Adrenal gland (tissue), 12 donors: ENCODE results near the gene ABCC4. TPM values are rescaled to one million over a fixed set of nuclear protein-coding genes. Genes with fewer than 3 reads are reported as not detected.

ENCODE experiments used
- DNase-seq, 7 donors: peaks; one replicate each; pipeline ENCODE4 v3.0.0-alpha.2; 2019 to 2020
- H3K27ac ChIP-seq, 5 donors: fragments of 200-600 bp; sonication (generic) in 4 of 5; 1 replicate in 3 of 5; 2 replicates in 2 of 5; pipeline versions ENCODE4 v1.5.1 to v1.8.0; 2016 to 2020; ENCODE audit warnings: mild to moderate bottlenecking in 1 of 5
- H3K27me3 ChIP-seq: fragments of 200-600 bp; 2 replicates; pipeline ENCODE4 v1.8.0; 2021
- H3K36me3 ChIP-seq, 2 donors: fragments of 200-600 bp; replicated peaks in 1 of 2; 1 replicate in 1 of 2; 2 replicates in 1 of 2; pipeline versions ENCODE4 v1.5.1 to v1.8.0; 2018 to 2022
- H3K4me1 ChIP-seq, 2 donors: fragments of 200-600 bp; replicated peaks in 1 of 2; 1 replicate in 1 of 2; 2 replicates in 1 of 2; pipeline versions ENCODE4 v1.5.1 to v1.8.0; 2018 to 2021
- H3K4me3 ChIP-seq, 4 donors: fragments of 200-600 bp; sonication (generic) in 3 of 4; one replicate each; pipeline ENCODE4 v1.5.1; 2016 to 2018
- H3K9me3 ChIP-seq, 3 donors: fragments of 200-600 bp; sonication (generic) in 1 of 3; replicated peaks in 1 of 3; 1 replicate in 2 of 3; 2 replicates in 1 of 3; pipeline versions ENCODE4 v1.5.1 to v1.8.0; 2016 to 2021
- POLR2A ChIP-seq, 2 donors: fragments of 450-650 bp; IDR thresholded peaks; one replicate each; pipeline ENCODE4 v1.6.1; 2017; ENCODE audit warnings: antibody characterized with exemption in 2 of 2, mild to moderate bottlenecking in 2 of 2, moderate library complexity in 1 of 2
- WGBS, 4 donors: extraction: QIAGEN DNeasy Blood & Tissue Kit in 2 of 4; methylation state at CpG; one replicate each; pipeline versions ENCODE4 v1.1.5 to v1.1.7; 2013 to 2017; 5-methylcytosine and 5-hydroxymethylcytosine counted together
- intact Hi-C, 2 donors: fragments of 100-400 bp; cut with DNase I; formaldehyde crosslinking; loops; one replicate each; pipeline versions ENCODE4 v1.14.1 to v1.15.0; 2022 to 2023
- polyA plus RNA-seq, 3 donors: library from polyadenylated mRNA; stranded (reverse); fragments of 200-250 nt in 2 of 3; fragments of 350-450 nt in 1 of 3; fragmentation: Illumina TruSeq in 1 of 3; extraction: RNeasy Lipid Tissue Mini Kit (QIAGEN cat#74804) in 1 of 3; gene quantifications; one replicate each; pipeline ENCODE4 v1.2.3, GENCODE V29; 2013 to 2014
- total RNA-seq, 9 donors: library from RNA; depleted of rRNA in 4 of 9; stranded (reverse); fragments of >200 nt in 4 of 9; fragments of 120-200 nt in 1 of 9; fragmentation: NEBNext Ultra II Directional in 1 of 9; extraction: Animal tissue kit (Norgen Biotek cat#: 25700) in 1 of 9; gene quantifications; one replicate each; pipeline versions ENCODE4 v1.1.0 to v1.2.4, GENCODE V29; 2013 to 2023
- TF ChIP-seq, protein P1 (sequence below), 6 experiments: fragments of 450-650 bp in 4 of 6; fragments of 200-600 bp in 2 of 6; sonication (generic) in 1 of 6; IDR thresholded peaks; 1 replicate in 5 of 6; 2 replicates in 1 of 6; pipeline versions ENCODE4 v1.5.1 to v1.8.0; 2016 to 2021; ENCODE audit warnings: antibody characterized with exemption in 6 of 6, mild to moderate bottlenecking in 2 of 6, moderate library complexity in 1 of 6
- donor health status: healthy with polysubstance abuse.
- donor health status: Bipolar disorder and iron deficiency.
- donor health status: DM: yes; HTN: yes; CAD: no.
- donor health status: DM: no; HTN: no; CAD: no.
- donor health status: DM: no; HTN: no; CAD: no.
- donor health status: DM: yes; HTN: yes; CAD: no.

The ABCC4 gene
- total and polyA plus RNA-seq, 12 donors = 0.56 to 6.6 (median 3.4) TPM

DNA sequence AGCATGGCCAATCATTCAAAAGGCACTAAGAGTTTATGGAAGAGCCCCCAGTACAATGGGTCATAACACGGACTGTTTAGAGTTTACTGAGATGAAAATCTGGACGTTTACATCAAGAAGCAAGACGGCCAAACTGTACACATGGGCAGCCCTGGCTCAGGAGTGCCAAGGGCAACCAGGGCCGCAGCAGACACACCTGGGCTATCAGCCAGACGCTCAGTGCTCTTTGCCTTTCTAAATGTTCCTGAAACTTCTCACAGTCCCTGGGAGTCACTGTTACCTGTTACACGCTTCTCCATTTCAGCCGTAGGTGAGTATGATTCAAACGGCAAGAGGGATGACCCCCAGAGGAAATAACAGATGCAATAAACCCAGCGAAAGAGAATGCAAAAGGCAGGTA is 64.5 kb downstream of the ABCC4 start:
- 83 to 92% (median 87%) methylated on average over 9 of the region's 9 CpGs for WGBS, 4 donors
- intact Hi-C loops = no loop called here

DNA sequence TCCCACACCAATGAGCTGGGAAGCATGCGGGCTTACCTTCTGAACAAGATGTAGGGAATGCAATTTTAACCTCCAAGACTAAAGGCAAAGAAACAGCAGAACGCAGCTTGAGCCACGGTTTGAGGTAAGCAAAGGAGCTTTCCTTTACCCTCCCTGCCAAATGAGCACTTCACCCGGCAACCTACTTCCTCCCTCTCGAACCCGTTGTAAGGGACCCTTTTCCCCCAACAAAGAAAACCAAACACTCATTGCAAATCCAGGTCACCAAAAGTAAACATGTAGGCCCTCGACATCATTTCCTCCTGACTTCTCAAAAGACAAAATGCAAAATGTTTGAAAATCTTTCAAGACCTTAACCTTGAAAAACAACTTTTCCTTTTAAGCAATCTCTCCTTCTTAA is 65.3 kb downstream of the ABCC4 start:
- TF ChIP-seq POLR2A (IDR thresholded peaks at IDR 0.05) = no peak
- TF ChIP-seq, protein P1, sequence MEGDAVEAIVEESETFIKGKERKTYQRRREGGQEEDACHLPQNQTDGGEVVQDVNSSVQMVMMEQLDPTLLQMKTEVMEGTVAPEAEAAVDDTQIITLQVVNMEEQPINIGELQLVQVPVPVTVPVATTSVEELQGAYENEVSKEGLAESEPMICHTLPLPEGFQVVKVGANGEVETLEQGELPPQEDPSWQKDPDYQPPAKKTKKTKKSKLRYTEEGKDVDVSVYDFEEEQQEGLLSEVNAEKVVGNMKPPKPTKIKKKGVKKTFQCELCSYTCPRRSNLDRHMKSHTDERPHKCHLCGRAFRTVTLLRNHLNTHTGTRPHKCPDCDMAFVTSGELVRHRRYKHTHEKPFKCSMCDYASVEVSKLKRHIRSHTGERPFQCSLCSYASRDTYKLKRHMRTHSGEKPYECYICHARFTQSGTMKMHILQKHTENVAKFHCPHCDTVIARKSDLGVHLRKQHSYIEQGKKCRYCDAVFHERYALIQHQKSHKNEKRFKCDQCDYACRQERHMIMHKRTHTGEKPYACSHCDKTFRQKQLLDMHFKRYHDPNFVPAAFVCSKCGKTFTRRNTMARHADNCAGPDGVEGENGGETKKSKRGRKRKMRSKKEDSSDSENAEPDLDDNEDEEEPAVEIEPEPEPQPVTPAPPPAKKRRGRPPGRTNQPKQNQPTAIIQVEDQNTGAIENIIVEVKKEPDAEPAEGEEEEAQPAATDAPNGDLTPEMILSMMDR (IDR thresholded peaks at IDR 0.05) = no peak
- Histone ChIP-seq H3K9me3 (no peaks in the 10 kb centered on the region), H3K4me3 (no peak overlapping the region), H3K27me3 (no peaks in the 10 kb centered on the region), H3K4me1 (no peaks in the 10 kb centered on the region), H3K27ac (no peak overlapping the region), H3K36me3 (no peaks in the 10 kb centered on the region)
- WGBS, 4 donors = 59 to 67% (median 64%) methylated on average over 7 of the region's 7 CpGs
- intact Hi-C loops = no loop called here
- DNase-seq = no peak

More for the DNA sequence above, 64.5 kb downstream of the ABCC4 start:
- TF ChIP-seq, protein P1 (IDR thresholded peaks at IDR 0.05) = no peak
- TF ChIP-seq POLR2A (IDR thresholded peaks at IDR 0.05) = no peak
- H3K4me3 ChIP-seq = no peak overlapping the region
- no peaks in the 10 kb centered on the region for H3K4me1 ChIP-seq
- H3K27ac ChIP-seq = no peak overlapping the region
- H3K9me3 ChIP-seq = no peaks in the 10 kb centered on the region
- DNase-seq = no peak
- no peaks in the 10 kb centered on the region for H3K27me3 ChIP-seq
- no peaks in the 10 kb centered on the region for H3K36me3 ChIP-seq

DNA sequence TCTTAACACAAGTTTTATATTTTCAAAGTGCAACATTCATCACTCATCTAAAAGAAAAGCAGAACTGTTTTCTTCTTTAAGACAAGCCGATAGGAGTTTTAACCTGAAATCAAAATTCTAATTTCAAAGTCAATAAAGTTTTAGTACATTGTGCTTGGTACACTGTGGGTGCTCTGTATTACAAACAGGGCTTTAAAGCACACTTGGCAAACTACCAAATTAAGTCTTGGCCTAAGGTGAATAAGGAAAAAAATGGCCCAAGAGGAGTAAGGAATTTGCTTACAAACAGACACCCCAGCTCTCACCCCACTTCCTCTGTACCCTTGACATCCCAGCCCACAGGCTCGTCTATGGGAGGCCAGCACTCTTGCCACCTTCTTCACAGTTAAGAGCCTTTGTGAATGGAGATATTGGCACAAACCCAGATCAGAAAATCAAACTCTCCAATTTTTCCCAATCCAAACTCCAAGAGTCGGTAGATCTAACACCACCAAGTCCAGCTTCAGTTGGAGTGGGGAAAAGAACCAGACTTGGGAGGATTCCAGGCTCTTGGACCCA is 66.0 kb downstream of the ABCC4 start:
- no peaks in the 10 kb centered on the region for H3K9me3 ChIP-seq
- H3K36me3 ChIP-seq = no peaks in the 10 kb centered on the region
- H3K4me3 ChIP-seq = no peak overlapping the region
- no peak for DNase-seq
- intact Hi-C loops = no loop called here
- TF ChIP-seq, protein P1 (IDR thresholded peaks at IDR 0.05) = no peak
- no peak for TF ChIP-seq POLR2A (IDR thresholded peaks at IDR 0.05)
- WGBS, 4 donors = 71 to 81% (median 78%) methylated on average over 3 of the region's 3 CpGs
- H3K27ac ChIP-seq = no peak overlapping the region
- no peaks in the 10 kb centered on the region for H3K27me3 ChIP-seq
- H3K4me1 ChIP-seq = no peaks in the 10 kb centered on the region

DNA sequence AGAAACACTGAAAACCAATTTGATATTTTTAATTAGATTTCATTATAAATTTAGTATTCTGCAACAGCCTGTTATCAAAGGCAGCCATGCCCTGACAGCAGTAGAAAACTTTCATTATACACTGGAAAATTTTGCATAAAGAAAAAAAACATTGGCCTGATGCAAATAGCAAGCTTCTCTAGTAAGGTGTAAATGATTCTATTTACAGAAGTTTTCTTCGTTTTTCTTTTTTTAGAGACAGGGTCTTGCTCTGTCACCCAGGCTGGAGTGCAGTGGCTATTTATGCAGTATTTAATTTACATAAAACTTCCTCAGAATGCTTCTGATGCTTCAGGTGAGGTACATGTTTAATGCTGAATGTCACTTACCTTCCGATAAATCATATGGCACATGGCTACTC is 67.0 kb downstream of the ABCC4 start:
- H3K4me3 ChIP-seq = no peak overlapping the region
- no peaks in the 10 kb centered on the region for H3K9me3 ChIP-seq
- no peaks in the 10 kb centered on the region for H3K4me1 ChIP-seq
- no peak overlapping the region for H3K27ac ChIP-seq
- no peaks in the 10 kb centered on the region for H3K36me3 ChIP-seq
- H3K27me3 ChIP-seq = no peaks in the 10 kb centered on the region
- WGBS, 4 donors = 75 to 80% (median 77%) methylated on average over 2 of the region's 2 CpGs
- intact Hi-C loops = no loop called here
- DNase-seq = no peak
- TF ChIP-seq, protein P1 (IDR thresholded peaks at IDR 0.05) = no peak
